Uterus (tissue), 2 donors: Measurements from ENCODE around the gene ACTL7B.

Experiments
- CTCF ChIP-seq, 4 experiments: fragments of 200-600 bp in 2 of 4; fragments of 450-650 bp in 2 of 4; sonication (generic) in 2 of 4; IDR thresholded peaks; one replicate each; pipeline ENCODE4 v1.5.1; 2016 to 2019; ENCODE audit warnings: antibody characterized with exemption in 4 of 4, mild to moderate bottlenecking in 2 of 4, moderate library complexity in 1 of 4
- POLR2A ChIP-seq, 2 donors: fragments of 450-650 bp; IDR thresholded peaks; one replicate each; pipeline ENCODE4 v1.6.1; 2016; ENCODE audit warnings: antibody characterized with exemption in 2 of 2, mild to moderate bottlenecking in 1 of 2, moderate library complexity in 1 of 2

GRCh38 chr9:108834959-108835665 is 20.7 kb downstream of the ACTL7B start:
- TF ChIP-seq CTCF (IDR thresholded peaks at IDR 0.05): no peak
- no peak for TF ChIP-seq POLR2A (IDR thresholded peaks at IDR 0.05)
